Choroid plexus epithelial cell (primary cell): Measurements from ENCODE around the gene MFAP2.
A peak's percentile ranks its signal among the peaks of the same experiment; 100 is the strongest.

Experiments
- DNase-seq: peaks from one replicate; pipeline ENCODE4 v3.0.0-alpha.2; 2010; ENCODE audit warnings: low read depth
- H3K4me3 ChIP-seq: 2 replicates; pipeline ENCODE4 v1.5.1; 2011; ENCODE audit warnings: low read depth, mild to moderate bottlenecking, control low read depth, low read length, moderate library complexity
- CTCF ChIP-seq: conservative IDR thresholded peaks from 2 replicates; pipeline ENCODE4 v1.5.1; 2011; ENCODE audit warnings: low read depth, mild to moderate bottlenecking, control low read depth, inconsistent platforms, low read length, moderate library complexity

Gene MFAP2

GRCh38 chr1:16988210-16988609 lies 7.8 kb upstream of the MFAP2 start:
- no peak for TF ChIP-seq CTCF
- no peak for DNase-seq
- no peak overlapping the region for H3K4me3 ChIP-seq

- peak; percentile 48 for TF ChIP-seq CTCF
- DNase-seq, result no peak
- H3K4me3 ChIP-seq, result no peak overlapping the region
Observed at GRCh38 chr1:16986962-16987361, 6.5 kb upstream of the MFAP2 start.

GRCh38 chr1:16986560-16986959 lies 6.1 kb upstream of the MFAP2 start:
- TF ChIP-seq CTCF, result no peak
- no peak for DNase-seq
- no peak overlapping the region for H3K4me3 ChIP-seq

- no peak overlapping the region for H3K4me3 ChIP-seq
- DNase-seq, result no peak
- no peak for TF ChIP-seq CTCF
Observed at GRCh38 chr1:16986113-16986512, 5.7 kb upstream of the MFAP2 start.

- peak; percentile 47 for DNase-seq
- no peak overlapping the region for H3K4me3 ChIP-seq
- no peak for TF ChIP-seq CTCF
Observed at GRCh38 chr1:16984717-16985116, 4.3 kb upstream of the MFAP2 start.

GRCh38 chr1:16983649-16984048 lies 3.2 kb upstream of the MFAP2 start:
- no peak for TF ChIP-seq CTCF

GRCh38 chr1:16982902-16983301 lies 2.5 kb upstream of the MFAP2 start:
- no peak for DNase-seq
- no peak for TF ChIP-seq CTCF
- H3K4me3 ChIP-seq, result no peak overlapping the region

More at GRCh38 chr1:16983649-16984048, 3.2 kb upstream of the MFAP2 start:
- DNase-seq, result no peak
- H3K4me3 ChIP-seq, result no peak overlapping the region
